ENCODE measurements around the gene ARHGAP19.

DNA sequence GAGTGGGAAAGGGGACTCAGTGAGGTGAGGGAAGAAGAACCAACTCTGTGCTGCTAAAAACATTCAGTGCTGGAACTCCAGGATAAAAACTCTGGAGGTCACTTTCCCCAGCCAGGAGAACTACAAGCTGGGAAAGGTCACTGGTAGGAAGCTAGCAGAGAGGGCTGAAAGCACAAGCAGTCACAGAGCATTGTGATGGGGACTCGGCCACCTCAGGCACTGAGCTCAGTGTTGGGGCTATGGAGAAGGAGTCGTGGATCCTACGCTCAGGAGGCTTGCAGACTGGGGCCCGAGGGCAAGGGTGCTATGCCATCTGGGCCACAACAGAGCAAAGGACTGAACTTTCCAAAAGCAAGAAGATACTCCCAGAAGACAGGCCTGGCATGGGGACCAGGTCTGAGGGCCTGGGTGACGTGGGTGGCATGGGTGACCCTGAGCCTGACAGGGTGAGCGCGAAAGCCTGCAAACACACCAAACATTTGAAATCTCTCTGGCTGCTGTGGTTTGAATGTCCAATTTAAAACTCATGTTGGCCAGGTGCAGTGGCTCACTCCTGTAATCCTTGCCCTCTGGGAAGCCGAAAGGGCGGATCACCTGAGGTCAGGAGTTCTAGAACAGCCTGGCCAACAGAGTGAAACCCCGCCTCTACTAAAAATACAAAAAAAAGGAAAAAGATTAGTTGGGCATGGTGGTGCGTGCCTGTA is 9.8 kb upstream of the ARHGAP19 start:
- TF ChIP-seq, protein P1, sequence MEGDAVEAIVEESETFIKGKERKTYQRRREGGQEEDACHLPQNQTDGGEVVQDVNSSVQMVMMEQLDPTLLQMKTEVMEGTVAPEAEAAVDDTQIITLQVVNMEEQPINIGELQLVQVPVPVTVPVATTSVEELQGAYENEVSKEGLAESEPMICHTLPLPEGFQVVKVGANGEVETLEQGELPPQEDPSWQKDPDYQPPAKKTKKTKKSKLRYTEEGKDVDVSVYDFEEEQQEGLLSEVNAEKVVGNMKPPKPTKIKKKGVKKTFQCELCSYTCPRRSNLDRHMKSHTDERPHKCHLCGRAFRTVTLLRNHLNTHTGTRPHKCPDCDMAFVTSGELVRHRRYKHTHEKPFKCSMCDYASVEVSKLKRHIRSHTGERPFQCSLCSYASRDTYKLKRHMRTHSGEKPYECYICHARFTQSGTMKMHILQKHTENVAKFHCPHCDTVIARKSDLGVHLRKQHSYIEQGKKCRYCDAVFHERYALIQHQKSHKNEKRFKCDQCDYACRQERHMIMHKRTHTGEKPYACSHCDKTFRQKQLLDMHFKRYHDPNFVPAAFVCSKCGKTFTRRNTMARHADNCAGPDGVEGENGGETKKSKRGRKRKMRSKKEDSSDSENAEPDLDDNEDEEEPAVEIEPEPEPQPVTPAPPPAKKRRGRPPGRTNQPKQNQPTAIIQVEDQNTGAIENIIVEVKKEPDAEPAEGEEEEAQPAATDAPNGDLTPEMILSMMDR (IDR thresholded peaks at IDR 0.05; ENCODE audit: low read length) = no peak
- no peak for TF ChIP-seq EZH2 (IDR thresholded peaks at IDR 0.05; ENCODE audit: borderline replicate concordance, low read length)
